Measurements from ENCODE around the gene NPAS3.

NPAS3 gene

DNA sequence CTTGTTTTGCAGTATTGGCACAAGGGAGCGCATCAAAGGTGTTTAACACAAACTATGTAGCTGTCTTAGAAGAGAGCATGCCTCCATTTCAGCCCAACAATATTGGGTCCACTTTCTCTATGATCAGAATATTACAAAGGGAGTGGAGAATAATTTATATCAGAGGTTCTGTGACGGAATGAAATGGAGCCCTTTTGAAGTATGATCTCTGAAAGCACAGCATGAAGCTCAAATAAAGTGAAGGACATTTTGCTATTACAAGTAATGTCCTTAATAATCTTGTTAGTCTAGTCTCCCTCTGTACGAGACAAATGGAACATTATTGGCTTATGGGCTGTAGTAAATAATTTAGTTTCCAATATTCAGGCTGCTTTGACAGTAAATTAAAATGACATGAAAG, 302.7 kb downstream of the NPAS3 start:
- Histone ChIP-seq H3K9me3 (ENCODE audit: insufficient read depth, low read depth, low read length) (no peaks in the 10 kb centered on the region), H3K27me3 (ENCODE audit: insufficient read depth, low read length, poor library complexity, severe bottlenecking) (no peaks in the 10 kb centered on the region), H4K20me1 (ENCODE audit: insufficient read depth, low read length, poor library complexity, severe bottlenecking) (no peaks in the 10 kb centered on the region), H3K79me2 (ENCODE audit: insufficient read depth, low read length) (no peaks in the 10 kb centered on the region), H3K4me1 (ENCODE audit: insufficient read depth, low read length, poor library complexity, severe bottlenecking) (no peaks in the 10 kb centered on the region), H3K36me3 (ENCODE audit: insufficient read depth, low read length) (no peaks in the 10 kb centered on the region), H3K4me3 (ENCODE audit: low read length, poor library complexity, severe bottlenecking) (no peak overlapping the region), H3K9me2 (replicated peaks; ENCODE audit: low read depth, low read length) (no peaks in the 10 kb centered on the region), H3K9ac (ENCODE audit: low read depth, low read length, poor library complexity, severe bottlenecking) (no peak overlapping the region), H2AFZ (ENCODE audit: low read length) (no peak overlapping the region), H3F3A (ENCODE audit: low read depth) (no peaks in the 10 kb centered on the region), H3K4me2 (ENCODE audit: low read depth, low read length, poor library complexity, severe bottlenecking) (no peak overlapping the region)
- TF ChIP-seq, protein P1, sequence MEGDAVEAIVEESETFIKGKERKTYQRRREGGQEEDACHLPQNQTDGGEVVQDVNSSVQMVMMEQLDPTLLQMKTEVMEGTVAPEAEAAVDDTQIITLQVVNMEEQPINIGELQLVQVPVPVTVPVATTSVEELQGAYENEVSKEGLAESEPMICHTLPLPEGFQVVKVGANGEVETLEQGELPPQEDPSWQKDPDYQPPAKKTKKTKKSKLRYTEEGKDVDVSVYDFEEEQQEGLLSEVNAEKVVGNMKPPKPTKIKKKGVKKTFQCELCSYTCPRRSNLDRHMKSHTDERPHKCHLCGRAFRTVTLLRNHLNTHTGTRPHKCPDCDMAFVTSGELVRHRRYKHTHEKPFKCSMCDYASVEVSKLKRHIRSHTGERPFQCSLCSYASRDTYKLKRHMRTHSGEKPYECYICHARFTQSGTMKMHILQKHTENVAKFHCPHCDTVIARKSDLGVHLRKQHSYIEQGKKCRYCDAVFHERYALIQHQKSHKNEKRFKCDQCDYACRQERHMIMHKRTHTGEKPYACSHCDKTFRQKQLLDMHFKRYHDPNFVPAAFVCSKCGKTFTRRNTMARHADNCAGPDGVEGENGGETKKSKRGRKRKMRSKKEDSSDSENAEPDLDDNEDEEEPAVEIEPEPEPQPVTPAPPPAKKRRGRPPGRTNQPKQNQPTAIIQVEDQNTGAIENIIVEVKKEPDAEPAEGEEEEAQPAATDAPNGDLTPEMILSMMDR (conservative IDR thresholded peaks at IDR 0.05; ENCODE audit: low read length) = no peak
- TF ChIP-seq EZH2phosphoT487 (IDR thresholded peaks at IDR 0.05; ENCODE audit: borderline replicate concordance) = no peak

DNA sequence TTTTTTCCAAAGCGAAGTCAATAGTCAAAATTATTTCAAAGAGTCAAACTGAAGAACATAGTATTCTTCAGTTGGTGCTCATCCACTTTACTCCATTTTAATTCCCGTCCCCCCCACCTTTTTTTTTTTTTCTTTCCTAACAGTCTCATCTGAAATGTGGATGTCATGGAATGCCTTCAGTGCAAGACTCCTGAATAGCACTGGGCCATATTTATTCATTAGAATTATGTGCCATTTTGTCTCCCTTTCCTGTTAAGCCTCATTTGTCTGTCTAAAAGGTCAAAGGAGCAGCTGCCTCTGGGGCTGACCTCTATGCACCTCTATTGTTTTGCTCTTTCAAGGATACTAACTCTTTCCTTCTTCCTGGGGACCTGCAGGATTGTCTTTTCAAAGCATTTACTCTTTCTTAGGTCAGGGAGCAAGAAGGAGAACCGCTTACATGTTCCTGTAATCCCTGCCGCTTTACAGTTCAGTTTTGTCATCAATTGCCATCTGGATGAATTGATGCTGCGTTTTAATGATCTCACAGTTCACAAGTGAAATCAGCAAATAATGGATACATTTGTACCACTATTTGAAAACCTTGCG, 310.6 kb downstream of the NPAS3 start:
- Histone ChIP-seq H3K27me3 (ENCODE audit: insufficient read depth, low read length, poor library complexity, severe bottlenecking) (no peaks in the 10 kb centered on the region), H3K4me1 (ENCODE audit: insufficient read depth, low read length, poor library complexity, severe bottlenecking) (no peaks in the 10 kb centered on the region), H2AFZ (ENCODE audit: low read length) (no peak overlapping the region), H3K4me2 (ENCODE audit: low read depth, low read length, poor library complexity, severe bottlenecking) (no peak overlapping the region), H3K9me2 (replicated peaks; ENCODE audit: low read depth, low read length) (no peaks in the 10 kb centered on the region), H3K36me3 (ENCODE audit: insufficient read depth, low read length) (no peaks in the 10 kb centered on the region), H3K9me3 (ENCODE audit: insufficient read depth, low read depth, low read length) (no peaks in the 10 kb centered on the region), H3K4me3 (ENCODE audit: low read length, poor library complexity, severe bottlenecking) (no peak overlapping the region), H3F3A (ENCODE audit: low read depth) (no peaks in the 10 kb centered on the region), H3K9ac (ENCODE audit: low read depth, low read length, poor library complexity, severe bottlenecking) (no peak overlapping the region), H4K20me1 (ENCODE audit: insufficient read depth, low read length, poor library complexity, severe bottlenecking) (no peaks in the 10 kb centered on the region), H3K79me2 (ENCODE audit: insufficient read depth, low read length) (no peaks in the 10 kb centered on the region)
- no peak for TF ChIP-seq EZH2phosphoT487 (IDR thresholded peaks at IDR 0.05; ENCODE audit: borderline replicate concordance)
- TF ChIP-seq, protein P1 (conservative IDR thresholded peaks at IDR 0.05; ENCODE audit: low read length) = no peak

DNA sequence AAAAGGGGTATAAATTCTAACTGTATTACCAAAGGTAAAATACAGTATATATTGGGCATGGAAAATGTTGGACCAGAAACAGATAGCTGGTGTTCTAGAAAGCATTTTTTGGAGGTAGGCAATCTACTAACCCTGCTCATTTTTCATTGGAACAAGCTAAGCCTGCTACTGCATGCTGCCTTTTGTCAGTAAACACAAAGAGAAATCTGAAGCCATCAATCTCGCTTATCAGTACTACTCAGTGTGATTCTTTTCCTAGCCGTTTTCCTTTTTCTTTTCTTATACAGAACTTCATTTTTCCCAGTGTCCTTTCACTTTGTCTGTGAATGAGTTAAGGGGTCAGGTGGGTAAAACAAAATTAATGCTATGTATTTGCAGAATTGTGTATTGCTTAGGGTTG, 312.3 kb downstream of the NPAS3 start:
- no peaks in the 10 kb centered on the region for H3K9me2 ChIP-seq (replicated peaks; ENCODE audit: low read depth, low read length)
- H4K20me1 ChIP-seq (ENCODE audit: insufficient read depth, low read length, poor library complexity, severe bottlenecking) = no peaks in the 10 kb centered on the region
- no peaks in the 10 kb centered on the region for H3K36me3 ChIP-seq (ENCODE audit: insufficient read depth, low read length)
- H3K4me3 ChIP-seq (ENCODE audit: low read length, poor library complexity, severe bottlenecking) = no peak overlapping the region
- no peaks in the 10 kb centered on the region for H3F3A ChIP-seq (ENCODE audit: low read depth)
- no peaks in the 10 kb centered on the region for H3K9me3 ChIP-seq (ENCODE audit: insufficient read depth, low read depth, low read length)
- H3K9ac ChIP-seq (ENCODE audit: low read depth, low read length, poor library complexity, severe bottlenecking) = no peak overlapping the region
- no peak overlapping the region for H3K4me2 ChIP-seq (ENCODE audit: low read depth, low read length, poor library complexity, severe bottlenecking)
- TF ChIP-seq EZH2phosphoT487 (IDR thresholded peaks at IDR 0.05; ENCODE audit: borderline replicate concordance) = no peak
- TF ChIP-seq, protein P1 (conservative IDR thresholded peaks at IDR 0.05; ENCODE audit: low read length) = no peak
- no peaks in the 10 kb centered on the region for H3K4me1 ChIP-seq (ENCODE audit: insufficient read depth, low read length, poor library complexity, severe bottlenecking)
- no peaks in the 10 kb centered on the region for H3K79me2 ChIP-seq (ENCODE audit: insufficient read depth, low read length)
- H2AFZ ChIP-seq (ENCODE audit: low read length) = no peak overlapping the region
- no peaks in the 10 kb centered on the region for H3K27me3 ChIP-seq (ENCODE audit: insufficient read depth, low read length, poor library complexity, severe bottlenecking)

Measured in Loucy (cell line).